ENCODE measurements around the gene MED28.

The MED28 gene

DNA sequence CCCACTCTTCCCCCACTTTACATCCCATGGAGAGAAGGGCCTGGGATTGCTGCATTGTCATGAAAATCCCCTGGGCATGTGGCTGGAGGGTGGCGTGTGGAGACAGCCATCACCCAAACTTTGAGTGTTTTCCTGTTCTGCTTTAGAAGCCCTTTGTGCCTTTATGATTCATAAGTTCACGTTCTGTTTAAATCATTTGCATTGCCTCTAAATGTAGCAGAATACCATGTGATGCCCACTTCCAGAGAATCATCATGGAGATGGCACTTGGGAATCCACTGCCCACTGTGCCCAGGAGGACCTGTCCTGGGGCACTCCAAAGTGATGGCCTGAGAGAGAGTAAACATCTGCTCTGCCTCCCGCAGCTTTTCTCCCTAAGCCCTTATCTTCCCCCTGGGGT lies 52.8 kb downstream of the MED28 start:
- no peak for DNase-seq (ENCODE audit: low read depth)

- no peak for DNase-seq (ENCODE audit: low read depth)
Measured at GRCh38 chr4:17667653-17668201, 53.3 kb downstream of the MED28 start.

- DNase-seq (ENCODE audit: low read depth), result no peak
Measured at GRCh38 chr4:17670423-17670822, 56.0 kb downstream of the MED28 start.

- no peak for DNase-seq (ENCODE audit: low read depth)
Measured at GRCh38 chr4:17680559-17681280, 66.3 kb downstream of the MED28 start.

GRCh38 chr4:17681281-17682221 lies 67.1 kb downstream of the MED28 start:
- DNase-seq (ENCODE audit: low read depth), result no peak

DNA sequence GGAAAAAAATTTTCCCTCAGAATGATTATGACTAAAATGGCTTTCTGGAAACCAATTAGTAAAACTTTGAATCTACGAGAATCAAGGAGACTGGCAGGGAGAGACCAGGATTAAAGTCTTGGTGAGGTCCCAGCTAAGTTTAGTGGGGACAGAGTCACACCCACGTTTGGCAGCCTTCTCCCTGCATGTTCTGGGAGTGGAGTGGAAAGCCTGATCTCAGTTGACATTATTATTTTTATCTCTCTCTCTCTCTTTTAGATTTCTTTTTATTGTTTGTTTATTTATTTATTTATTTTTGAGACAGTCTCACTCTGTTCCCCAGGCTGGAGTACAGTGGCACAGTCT lies 67.8 kb downstream of the MED28 start:
- no peak for DNase-seq (ENCODE audit: low read depth)

All from amniotic epithelial cell (primary cell).